Activated CD8-positive, alpha-beta memory T cell treated with anti-CD3 and anti-CD28 coated beads, Interleukin-2, amount 50 U/mL, for 24 hours (primary cell): ENCODE data around the gene SPATA25.

ENCODE experiments used
- DNase-seq: peaks from one replicate; pipeline ENCODE4 v3.0.0-alpha.2; 2020; ENCODE audit errors: extremely low read depth

Gene SPATA25

DNA sequence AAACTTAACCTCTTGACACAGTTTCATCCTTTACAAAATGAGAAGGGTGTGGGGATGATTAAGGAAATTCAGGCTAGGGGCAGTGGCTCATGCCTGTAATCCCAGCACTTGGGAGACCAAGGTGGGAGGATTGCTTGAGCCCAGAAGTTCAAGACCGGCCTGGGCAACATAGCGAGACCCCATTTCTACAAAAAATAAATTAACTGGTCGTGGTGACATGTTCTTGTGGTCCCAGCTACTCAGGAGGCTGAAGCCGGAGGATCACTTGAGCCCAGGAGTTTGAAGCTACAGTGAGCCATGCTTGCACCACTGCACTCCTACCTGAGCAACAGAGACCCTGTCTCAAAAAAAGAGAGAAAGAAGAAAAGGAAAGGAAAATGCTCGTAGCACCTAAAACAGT, 21.0 kb downstream of the SPATA25 start:
- no peak for DNase-seq

DNA sequence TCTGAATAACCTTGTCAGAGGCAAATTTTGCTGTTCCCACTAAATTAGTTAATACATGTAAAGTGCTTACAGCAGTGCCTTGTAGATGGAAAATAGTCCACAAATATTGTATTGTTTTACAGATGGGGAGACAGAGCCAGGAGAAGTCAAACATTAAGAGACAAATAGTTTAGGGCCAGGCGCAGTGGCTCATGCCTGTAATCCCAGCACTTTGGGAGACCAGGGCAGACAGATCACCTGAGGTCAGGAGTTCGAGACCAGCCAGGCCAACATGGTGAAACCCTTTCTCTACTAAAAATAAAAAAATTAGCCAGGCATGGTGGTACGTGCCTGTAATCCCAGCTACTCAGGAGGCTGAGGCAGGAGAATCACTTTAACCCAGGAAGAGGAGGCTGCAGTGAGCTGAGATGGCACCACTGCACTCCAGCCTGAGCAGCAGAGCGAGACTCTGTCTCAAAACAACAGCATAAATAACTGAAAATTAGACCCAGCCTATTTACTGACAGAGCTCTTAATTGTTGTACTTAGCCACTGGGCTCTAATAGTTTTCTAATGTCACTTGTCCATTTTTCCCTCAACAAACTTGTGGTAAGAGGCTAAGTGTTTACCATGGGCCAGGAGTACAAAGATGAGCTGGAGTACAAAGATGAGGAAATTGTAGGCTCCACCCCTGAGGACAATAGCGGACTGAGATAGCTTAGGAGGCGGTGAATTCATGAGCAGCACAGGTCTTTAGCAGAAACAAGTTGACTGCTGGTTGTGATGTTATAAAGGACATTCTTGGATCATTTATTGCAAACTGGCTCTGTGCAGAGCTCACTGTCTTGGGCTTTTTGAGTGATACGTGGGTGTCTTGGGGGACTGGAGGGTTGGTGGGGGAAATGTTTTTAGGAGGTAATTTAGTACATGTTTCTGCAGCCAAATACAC, 23.6 kb downstream of the SPATA25 start:
- no peak for DNase-seq

DNA sequence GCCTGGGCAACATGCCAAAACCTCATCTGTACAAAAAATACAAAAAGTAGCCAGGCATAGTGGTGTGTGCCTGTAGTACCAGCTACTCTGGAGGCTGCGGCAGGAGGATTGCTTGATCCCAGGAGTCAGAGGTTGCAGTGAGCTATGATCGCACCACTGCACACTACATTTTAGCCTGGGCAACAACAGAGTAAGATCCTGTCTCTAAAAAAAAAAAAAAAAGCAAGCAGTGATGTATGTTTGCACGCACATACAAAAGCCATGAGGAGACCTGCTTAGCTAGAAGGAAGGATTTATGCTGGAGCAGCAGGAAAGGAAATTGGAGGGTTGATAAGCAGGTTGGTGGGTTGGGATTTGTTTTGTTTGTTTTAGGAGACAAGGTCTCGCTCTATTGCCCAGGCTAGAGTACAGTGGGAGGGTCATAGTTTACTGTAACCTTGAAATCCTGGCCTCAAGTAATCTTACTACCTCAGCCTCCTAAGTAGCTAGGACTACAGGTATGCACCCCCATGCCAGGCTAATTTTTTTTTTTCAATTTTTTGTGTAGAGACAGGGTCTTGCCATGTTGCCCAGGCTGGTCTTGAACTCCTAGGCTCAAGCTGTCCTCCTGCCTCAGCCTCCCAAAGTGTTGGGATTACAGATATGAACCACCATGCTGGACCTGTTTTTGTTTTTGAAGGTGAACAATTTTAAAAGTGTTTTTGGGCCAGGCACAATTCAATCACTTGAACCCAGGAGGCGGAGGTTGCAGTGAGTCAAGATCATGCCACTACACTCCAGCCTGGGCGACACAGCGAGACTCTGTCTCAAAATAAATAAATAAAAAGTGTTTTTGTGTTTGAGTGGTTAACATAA, 26.0 kb downstream of the SPATA25 start:
- no peak for DNase-seq

DNA sequence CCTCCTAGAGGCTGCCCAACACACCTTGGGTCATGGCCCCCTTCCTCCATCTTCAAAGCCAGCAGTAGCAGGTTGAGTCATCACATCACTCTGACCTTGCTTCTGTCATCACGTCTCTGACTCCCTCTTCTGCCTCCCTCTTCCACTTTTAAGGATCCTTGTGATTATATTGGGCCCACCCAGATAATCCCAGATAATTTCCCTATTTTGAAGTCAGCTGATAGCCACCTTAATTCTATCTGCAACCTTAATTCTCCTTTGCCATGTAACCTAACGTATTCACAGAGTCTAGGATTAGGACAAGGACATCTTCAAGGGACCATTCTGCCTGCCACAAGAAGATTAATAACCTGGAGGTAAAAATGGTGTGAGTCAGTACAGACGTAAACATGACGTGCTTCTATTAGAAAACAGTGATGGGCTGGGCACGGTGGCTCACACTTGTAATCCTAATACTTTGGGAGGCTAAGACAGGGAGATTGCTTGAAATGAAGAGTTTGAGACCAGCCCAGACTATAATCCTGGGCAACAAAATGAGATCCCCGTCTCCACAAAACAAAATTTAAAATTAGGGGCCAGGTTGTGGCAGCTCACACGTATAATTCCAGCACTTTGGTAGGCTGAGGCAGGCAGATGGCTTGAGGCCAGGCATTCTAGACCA, 26.7 kb downstream of the SPATA25 start:
- DNase-seq, result no peak

DNA sequence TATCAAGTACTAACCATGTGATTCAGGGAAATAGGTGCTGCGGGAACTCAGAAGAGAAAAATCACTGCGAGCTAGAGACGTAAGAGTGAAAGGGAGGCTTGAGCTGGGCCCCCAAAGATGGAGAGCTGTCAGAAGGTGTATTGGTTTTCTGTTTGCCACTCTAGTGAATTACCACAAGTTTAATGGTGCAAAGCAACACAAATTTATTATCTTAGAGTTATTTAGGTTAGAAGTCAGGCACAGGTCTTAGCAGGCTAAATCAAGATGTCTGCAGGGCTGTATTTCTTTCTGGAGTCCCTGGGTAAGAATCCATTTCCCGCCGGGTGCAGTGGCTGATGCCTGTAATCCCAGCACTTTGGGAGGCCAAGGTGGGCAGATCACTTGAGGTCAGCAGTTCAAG, 27.5 kb downstream of the SPATA25 start:
- no peak for DNase-seq

DNA sequence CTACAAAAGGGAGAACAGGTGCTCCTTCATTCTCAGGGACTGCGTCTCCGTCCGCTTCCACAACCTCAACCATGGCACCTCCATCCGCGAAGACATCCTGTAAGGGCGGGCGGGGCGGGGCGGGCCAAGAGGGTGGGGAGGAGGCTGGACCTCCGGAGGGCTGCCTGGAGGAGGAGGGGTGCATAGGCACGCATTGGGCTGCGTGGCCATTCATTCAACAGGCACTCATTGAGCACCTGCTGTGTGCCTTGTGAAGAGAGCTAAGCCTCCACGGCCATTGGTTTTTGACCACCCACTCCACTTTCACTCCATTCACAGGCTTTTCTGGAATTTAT, 29.6 kb downstream of the SPATA25 start:
- DNase-seq, result no peak

DNA sequence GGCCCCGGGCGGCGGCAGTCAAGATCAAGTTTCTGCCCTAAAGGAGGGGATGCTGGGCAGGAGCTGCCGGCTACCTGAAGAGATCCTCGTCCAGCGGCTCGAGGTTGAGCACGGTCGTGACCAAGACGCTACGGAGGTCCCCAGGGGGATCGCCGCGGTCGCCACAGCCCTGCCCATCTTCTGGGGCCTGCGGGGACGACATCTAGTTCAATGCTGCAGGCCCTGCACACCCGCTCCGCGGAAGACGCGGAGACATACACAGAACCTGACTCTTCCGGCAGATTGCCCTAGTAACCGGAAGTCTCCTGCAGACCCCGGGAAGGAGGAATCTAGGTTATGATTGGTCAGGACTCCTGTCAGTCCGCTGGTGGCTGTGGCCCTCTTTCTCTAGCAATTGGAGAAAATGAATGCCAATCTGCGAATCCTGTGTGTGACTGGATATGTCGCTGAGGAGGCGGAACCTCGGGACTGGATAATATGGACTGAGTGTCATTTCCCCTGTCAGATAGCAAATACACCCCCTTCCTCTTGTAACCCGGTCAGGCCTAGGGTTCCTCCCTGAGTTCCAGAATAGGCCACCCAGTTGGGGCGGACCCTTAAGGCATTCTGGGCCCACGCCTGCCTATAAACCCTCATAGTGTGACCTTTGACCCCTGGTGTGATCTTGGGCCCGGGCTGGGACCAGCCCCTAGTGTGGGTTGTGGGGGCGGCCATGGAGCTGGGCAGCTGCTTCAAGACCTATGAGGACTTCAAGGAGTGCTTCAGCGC, 30.1 kb downstream of the SPATA25 start, which contains the start of the genes ACOT8 and ZSWIM3:
TSS of gene ACOT8 (minus strand) at position 279 of the 768 bp plus-strand sequence. CDS start at position 202, 77 bp downstream.
TSS of gene ZSWIM3 (plus strand) at position 501 of the 768 bp plus-strand sequence. CDS start at position 713, 212 bp downstream.
- DNase-seq, result peak; percentile 87

DNA sequence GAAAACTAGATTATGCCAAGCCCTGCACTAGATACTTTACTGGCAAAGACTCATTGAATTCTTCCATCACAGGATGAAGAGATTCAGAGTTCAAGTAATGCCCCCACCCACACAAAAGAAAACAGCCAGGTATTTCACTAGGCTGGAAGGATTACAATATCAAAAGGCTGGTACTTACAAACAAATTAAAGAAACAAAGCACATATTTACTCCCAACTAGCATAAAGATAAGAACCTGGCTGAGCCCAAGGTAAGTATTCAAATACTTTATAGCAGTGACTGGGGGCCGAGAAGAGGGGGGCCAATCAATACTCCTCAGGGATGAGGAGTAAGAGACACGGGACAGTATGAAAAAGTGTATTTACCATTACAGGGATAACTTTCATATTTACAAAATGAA, 33.9 kb downstream of the SPATA25 start:
- no peak for DNase-seq

DNA sequence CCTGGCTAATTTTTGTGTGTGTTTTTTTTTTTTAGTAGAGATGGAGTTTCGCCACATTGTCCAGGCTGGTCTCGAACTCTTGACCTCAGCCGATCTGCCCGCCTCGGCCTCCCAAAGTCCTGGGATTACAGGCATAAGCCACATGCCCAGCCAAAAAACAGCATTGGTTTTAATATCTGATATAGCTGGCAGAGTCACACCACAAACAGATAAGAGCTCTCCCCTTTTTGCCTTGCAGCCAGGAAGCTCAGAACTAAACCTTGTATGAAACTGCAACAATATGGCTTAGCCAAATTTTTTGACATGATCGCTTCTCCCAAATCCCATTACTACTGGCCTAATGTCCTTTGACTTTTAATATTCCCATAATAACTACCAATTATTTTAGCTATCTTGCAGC, 35.1 kb downstream of the SPATA25 start:
- DNase-seq, result no peak

DNA sequence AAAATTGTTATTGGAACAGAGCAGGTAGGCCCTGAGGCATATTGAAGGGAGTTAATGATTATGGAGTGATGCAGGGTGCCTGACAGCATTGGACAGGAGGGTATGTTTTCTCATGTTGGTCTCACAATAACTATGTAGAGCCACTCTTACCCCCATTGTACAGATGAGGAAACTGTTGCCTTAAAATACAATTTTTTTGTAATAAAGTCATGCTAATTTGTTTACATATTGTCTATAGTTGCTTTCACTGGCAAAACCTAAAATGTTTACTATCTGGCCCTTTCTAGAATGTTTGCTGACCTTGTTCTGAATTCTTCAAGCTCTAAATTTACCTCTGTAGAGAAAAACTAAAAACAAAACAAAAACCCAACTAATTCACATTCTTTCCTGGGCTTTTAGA, 35.9 kb downstream of the SPATA25 start:
- DNase-seq, result no peak

DNA sequence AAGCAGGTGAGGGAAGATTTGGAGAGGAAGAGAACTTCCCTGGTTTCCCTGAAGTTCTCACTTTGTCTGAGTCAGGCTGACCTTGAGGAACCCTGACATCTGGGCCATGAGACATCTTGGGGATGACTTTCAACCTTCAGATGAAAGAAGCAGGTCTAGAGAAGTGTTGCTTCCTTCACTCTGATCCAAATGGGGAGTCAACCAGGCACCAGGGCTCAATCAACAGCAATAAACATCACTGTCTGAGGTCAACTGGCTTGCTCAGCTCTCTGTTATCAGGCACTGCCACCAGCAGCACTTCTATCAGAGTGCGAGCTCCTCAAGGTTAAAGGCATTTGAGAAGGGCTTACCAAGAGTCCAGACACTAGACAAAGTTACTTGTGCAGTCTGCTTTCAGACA, 36.5 kb downstream of the SPATA25 start:
- DNase-seq, result no peak

DNA sequence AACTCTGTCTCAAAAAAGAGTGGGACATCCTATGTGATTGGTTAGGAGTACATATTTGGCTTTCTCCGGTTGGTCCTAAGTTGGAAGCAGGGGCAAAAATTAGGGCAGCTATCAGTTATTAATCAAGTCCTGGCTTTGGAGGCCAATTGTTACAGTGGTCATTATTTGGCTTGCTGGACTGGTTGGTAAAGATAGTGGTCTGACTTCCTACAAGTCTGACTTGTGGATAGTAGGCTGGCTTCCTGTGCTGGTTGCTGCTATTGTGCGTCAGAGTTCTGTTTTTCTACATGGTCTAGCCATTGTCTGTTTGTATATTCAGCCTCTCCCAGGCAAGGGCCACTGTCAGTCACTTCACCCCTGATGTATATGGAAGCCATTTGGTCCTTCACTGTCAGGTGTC, 37.2 kb downstream of the SPATA25 start:
- no peak for DNase-seq

DNA sequence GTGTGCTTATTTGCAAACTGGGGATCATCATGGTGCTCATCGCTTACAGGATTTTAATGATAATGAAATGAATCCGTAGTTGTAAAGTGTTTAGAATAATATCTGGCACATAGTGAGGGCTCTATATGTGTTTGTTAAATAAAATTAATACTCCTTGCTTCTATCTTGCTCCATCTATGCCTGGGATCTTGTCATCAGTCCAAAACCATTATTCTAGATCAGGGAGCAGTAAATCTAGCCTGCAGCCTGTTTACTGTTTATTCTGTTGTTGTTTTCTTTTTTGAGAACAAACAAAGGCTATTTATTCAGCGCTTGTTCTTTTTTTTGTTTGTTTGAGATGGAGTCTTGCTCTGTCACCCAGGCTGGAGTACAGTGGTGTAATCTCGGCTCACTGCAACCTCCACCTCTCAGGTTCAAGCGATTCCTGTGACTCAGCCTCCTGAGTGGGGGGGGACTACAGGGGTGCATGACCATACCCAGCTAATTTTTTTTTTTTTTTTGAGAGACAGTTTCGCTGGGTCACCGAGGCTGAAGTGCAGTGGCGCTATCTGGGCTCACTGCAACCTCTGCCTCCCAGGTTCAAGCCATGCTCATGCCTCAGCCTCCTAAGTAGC, 38.3 kb downstream of the SPATA25 start:
- DNase-seq, result no peak

DNA sequence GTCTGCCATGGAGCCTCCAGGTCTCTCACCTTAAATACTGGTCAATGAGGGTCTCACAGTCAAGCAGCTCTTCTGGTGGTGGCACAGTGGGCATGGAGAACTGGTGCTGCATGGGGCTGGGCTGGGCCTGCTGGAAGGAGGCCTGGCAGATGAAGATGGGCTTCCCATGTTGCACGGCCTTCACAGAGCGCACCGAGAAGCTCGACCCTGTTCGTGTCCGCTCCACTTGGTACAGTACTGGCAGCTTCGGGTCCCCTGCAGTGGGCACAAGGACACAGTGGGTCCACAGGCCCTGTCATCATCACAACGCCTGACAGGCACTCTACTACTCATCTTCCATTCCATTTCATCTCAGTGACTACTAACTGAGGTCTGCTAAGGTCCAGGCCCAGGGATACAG, 39.0 kb downstream of the SPATA25 start:
- DNase-seq, result no peak

DNA sequence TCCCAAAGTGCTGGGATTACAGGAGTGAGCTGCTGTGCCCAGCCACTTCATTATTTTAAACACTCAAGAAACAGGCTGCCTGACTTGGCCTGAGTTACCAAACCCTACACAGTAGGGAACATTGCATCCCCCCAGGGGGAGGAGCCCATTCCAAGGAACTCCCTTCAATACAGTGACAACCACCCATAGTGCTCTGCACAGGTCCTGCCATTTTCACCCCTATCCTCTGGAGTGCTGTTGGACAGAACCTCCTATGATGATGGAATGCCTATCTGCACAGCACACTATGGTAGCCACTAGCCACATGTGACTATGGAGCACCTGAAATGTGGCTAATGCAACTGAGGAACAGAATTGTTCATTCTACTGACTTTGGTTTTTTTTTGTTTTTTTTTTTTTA, 42.0 kb downstream of the SPATA25 start:
- DNase-seq, result no peak

DNA sequence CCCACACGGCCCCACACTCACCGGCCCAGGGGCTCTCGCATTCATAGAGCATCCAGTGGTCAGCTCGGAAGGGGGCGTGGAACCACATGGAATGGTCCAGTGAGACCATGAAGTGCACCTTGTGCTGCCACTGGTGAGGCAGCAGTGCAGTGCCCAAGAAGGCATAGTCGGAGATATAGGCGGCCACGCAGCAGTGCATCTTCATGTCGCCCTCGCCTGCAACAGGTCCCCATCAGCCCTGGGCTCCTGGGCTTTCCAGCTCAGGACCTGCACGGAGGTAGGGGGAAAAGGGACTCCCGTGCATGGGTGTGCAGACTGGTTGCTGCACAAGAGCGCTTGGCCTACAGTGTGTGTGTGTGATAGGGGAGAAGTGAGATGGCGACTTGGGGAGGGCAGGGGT, 43.9 kb downstream of the SPATA25 start:
- no peak for DNase-seq

DNA sequence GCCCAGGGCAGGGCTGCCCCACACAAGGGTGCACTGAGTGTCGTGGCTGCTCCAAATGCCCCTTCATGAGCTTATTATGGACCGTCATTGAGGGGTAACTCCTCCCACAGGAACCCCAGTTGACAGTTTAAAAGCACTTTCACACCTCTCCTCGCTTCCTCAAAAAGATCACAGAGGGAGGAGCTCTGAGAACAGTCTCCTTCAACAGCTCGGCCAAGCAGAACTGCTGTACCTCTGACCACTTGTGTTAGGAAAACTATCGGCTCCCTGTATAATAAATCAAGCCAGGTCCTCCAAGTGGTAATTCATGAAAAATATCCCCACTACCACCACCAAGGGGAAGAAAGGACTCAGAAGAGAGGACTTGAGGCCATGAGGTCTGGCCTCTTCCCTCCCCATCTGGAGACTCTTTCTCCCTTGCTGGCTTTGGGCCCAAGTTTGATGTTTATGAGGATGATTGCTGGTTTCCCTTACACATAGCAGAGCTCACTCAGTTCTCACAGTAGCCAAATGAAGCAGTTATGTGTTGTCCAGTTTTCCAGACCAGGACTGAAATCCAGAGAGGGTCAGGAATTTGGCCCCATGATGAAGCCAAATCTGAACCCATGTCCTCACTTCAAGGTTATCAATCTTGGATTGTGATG, 45.1 kb downstream of the SPATA25 start:
- DNase-seq, result no peak

DNA sequence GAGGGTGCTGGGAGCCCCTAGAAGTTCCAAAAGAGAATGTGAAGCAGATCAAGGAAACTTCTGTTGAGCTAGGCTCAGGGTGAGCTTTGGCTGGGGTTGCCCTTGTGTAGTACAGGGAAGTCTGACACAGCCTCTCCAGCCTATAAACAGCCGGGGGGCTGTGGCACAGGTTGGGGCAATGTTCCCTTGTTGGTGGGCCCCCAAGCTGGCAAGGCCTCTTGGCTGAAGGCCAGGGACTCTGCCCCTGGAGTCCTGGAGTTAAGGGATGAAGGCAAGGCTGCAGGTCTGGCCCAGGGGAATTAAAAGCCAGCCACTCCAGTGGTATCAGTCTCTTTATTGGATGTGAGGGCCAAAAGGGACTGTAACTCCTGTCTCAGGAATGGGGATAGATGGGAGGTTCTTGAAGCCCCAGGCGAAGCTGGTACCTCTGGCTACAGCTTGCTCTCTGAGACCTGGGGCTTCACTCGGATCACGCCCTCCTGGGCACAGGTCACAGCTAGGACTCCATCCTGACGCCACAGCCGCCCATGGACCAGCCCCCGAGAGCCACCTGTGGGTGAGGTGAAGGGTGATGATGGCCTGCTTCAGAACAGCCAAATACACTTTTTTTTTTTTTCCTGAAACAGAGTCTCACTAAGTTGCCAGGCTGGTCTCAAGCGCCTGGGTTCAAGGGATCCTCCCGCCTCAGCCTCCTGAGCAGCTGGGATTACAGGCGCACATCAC, 45.9 kb downstream of the SPATA25 start:
- DNase-seq, result no peak

DNA sequence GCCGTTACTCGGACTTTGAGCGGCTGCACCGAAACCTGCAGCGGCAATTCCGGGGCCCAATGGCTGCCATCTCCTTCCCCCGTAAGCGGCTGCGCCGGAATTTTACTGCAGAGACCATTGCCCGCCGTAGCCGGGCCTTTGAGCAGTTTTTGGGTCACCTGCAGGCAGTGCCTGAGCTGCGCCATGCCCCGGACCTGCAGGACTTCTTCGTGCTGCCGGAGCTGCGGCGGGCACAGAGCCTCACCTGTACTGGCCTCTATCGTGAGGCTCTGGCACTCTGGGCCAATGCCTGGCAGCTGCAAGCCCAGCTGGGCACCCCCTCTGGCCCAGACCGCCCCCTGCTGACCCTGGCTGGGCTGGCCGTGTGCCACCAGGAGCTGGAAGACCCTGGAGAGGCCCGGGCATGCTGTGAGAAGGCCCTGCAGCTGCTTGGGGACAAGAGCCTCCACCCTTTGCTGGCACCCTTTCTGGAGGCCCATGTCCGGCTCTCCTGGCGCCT, 46.7 kb downstream of the SPATA25 start:
- no peak for DNase-seq

DNA sequence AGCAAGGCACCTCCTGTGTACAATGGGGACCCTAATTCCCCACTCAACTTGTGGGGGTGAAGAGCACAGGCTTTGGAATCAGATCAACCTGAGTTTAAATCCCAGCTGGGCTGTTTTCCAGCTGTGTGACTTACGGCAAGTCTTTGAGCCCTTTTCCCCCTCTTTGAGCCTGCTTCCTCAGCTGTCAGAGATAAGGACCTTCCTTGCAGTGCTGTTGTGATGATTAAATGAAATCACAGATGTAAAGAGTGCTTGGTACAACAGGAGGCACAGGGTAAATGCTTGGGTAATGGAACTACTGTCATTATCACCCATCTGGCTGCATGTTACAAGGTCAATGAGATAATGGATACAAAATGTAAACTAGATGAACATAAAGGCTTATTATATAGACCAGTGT, 50.6 kb downstream of the SPATA25 start:
- DNase-seq, result no peak
